HepG2 (cell line): ENCODE measurements around the gene C2. TPM values are rescaled to one million over a fixed set of nuclear protein-coding genes. Genes with fewer than 3 reads are reported as not detected.

Experiments used
- BRCA1 ChIP-seq: sonication (generic); formaldehyde crosslinking; IDR thresholded peaks from 2 replicates; pipeline ENCODE4 v1.4.0; 2020; ENCODE audit warnings: missing genetic modification reagents
- CREBL2 ChIP-seq: sonication (generic); formaldehyde crosslinking; IDR thresholded peaks from 2 replicates; pipeline ENCODE4 v1.8.1; 2023; ENCODE audit warnings: missing genetic modification reagents, mild to moderate bottlenecking, borderline replicate concordance
- FOXP4 ChIP-seq: sonication (generic); formaldehyde crosslinking; IDR thresholded peaks from 2 replicates; pipeline ENCODE4 v1.4.0; 2020; ENCODE audit warnings: missing genetic modification reagents
- NFE2L1 ChIP-seq: sonication (generic); formaldehyde crosslinking; IDR thresholded peaks from 2 replicates; pipeline ENCODE4 v1.4.0; 2020; ENCODE audit warnings: missing genetic modification reagents, mild to moderate bottlenecking, borderline replicate concordance
- PREB ChIP-seq: sonication (generic); formaldehyde crosslinking; IDR thresholded peaks from 2 replicates; pipeline ENCODE4 v1.4.0; 2020; ENCODE audit warnings: missing genetic modification reagents
- RFX5 ChIP-seq: IDR thresholded peaks from 2 replicates; pipeline ENCODE4 v1.6.1; 2011; ENCODE audit warnings: low read depth, low read length, improper control_type of control experiment
- SMAD9 ChIP-seq: sonication (generic); formaldehyde crosslinking; IDR thresholded peaks from 2 replicates; pipeline ENCODE4 v1.5.1; 2020; ENCODE audit warnings: mild to moderate bottlenecking, missing genetic modification reagents
- SMARCC2 ChIP-seq: fragments of 450-650 bp; IDR thresholded peaks from 2 replicates; pipeline ENCODE4 v1.6.1; 2017; ENCODE audit warnings: antibody characterized with exemption, mild to moderate bottlenecking
- SRSF9 ChIP-seq: fragments of 200-400 bp; formaldehyde crosslinking; IDR thresholded peaks from 2 replicates; pipeline ENCODE4 v1.6.1; 2018; ENCODE audit warnings: borderline replicate concordance, mild to moderate bottlenecking, low read depth, low read length; ENCODE audit not compliant: insufficient read depth, poor library complexity, severe bottlenecking
- TGIF2 ChIP-seq: IDR thresholded peaks from 2 replicates; pipeline ENCODE4 v1.6.1; 2016; ENCODE audit warnings: control low read depth, missing compliant biosample characterization
- TRAFD1 ChIP-seq: sonication (generic); formaldehyde crosslinking; IDR thresholded peaks from 2 replicates; pipeline ENCODE4 v1.5.1; 2020; ENCODE audit warnings: missing genetic modification reagents, mild to moderate bottlenecking, borderline replicate concordance
- U2AF2 ChIP-seq: fragments of 200-400 bp; formaldehyde crosslinking; IDR thresholded peaks from 2 replicates; pipeline ENCODE4 v1.6.1; 2017; ENCODE audit warnings: low read depth, mild to moderate bottlenecking, low read length
- ZNF180 ChIP-seq: sonication (generic); formaldehyde crosslinking; IDR thresholded peaks from 2 replicates; pipeline ENCODE4 v1.4.0; 2020; ENCODE audit warnings: low read depth, missing genetic modification reagents, borderline replicate concordance
- ZNF263 ChIP-seq: sonication (generic); formaldehyde crosslinking; IDR thresholded peaks from 2 replicates; pipeline ENCODE4 v1.4.0; 2020; ENCODE audit warnings: missing genetic modification reagents
- ZNF512 ChIP-seq: sonication (generic); formaldehyde crosslinking; IDR thresholded peaks from 2 replicates; pipeline ENCODE4 v1.4.0; 2020; ENCODE audit warnings: mild to moderate bottlenecking, missing genetic modification reagents
- ZNF556 ChIP-seq: sonication (generic); formaldehyde crosslinking; IDR thresholded peaks from 2 replicates; pipeline ENCODE4 v1.4.0; 2020; ENCODE audit warnings: mild to moderate bottlenecking, missing genetic modification reagents, borderline replicate concordance
- ZNF577 ChIP-seq: sonication (generic); formaldehyde crosslinking; IDR thresholded peaks from 2 replicates; pipeline ENCODE4 v1.4.0; 2020; ENCODE audit warnings: mild to moderate bottlenecking, low read depth, missing genetic modification reagents, borderline replicate concordance
- ZNF839 ChIP-seq: sonication (generic); formaldehyde crosslinking; IDR thresholded peaks from 2 replicates; pipeline ENCODE4 v1.4.0; 2020; ENCODE audit warnings: missing genetic modification reagents, mild to moderate bottlenecking, borderline replicate concordance
- ZUFSP ChIP-seq: sonication (generic); formaldehyde crosslinking; IDR thresholded peaks from 2 replicates; pipeline ENCODE4 v1.9.0; 2021; ENCODE audit warnings: missing genetic modification reagents, mild to moderate bottlenecking, borderline replicate concordance
- polyA plus RNA-seq, 8 experiments: library from polyadenylated mRNA; depleted of rRNA in 3 of 8; stranded (reverse) in 7 of 8; unstranded in 1 of 8; fragments of >200 nt; fragmentation: Illumina TruSeq in 4 of 8; extraction: Trizol in 4 of 8; gene quantifications; 2 replicates each; pipeline versions ENCODE4 v1.2.1 to v1.2.3, GENCODE V29; 2011 to 2016; ENCODE audit warnings: low read depth in 4 of 8, missing spikeins in 1 of 8, mixed read lengths in 1 of 8; ENCODE audit not compliant: insufficient read depth in 1 of 8
- total RNA-seq, 5 experiments: library from RNA; depleted of rRNA; stranded (reverse); fragments of >200 nt; fragmentation: Illumina TruSeq; extraction: Trizol; gene quantifications; 2 replicates each; pipeline ENCODE4 v1.2.3, GENCODE V29; 2016; ENCODE audit warnings: low read depth in 1 of 5

Gene C2
- total and polyA plus RNA-seq, 2 of the 13 experiments (the other 11 are each of a cell fraction or from before 2014, with no cell fraction given): 165 to 307 TPM

GRCh38 chr6:31945507-31946369 is 18.2 kb downstream of the C2 start, which contains the start of gene CFB (continued):
- TF ChIP-seq ZNF263 (CRISPR knock-in tag) (peak; percentile 69; the same call in 1 of the 2 replicates), ZNF512 (no peak), U2AF2 (0 out of 2 replicates have a peak, but pooled peaks have one; percentile 26), NFE2L1 (no peak), ZNF839 (CRISPR knock-in tag) (no peak), SMAD9 (CRISPR knock-in tag) (peak; percentile 79; the same call in 1 of the 2 replicates), ZNF556 (peak; percentile 88; the same call in 1 of the 2 replicates), TGIF2 (CRISPR knock-in tag) (peak; percentile 67), BRCA1 (CRISPR knock-in tag) (0 out of 2 replicates have a peak, but pooled peaks have one; percentile 33), FOXP4 (CRISPR knock-in tag) (peak; percentile 92), ZNF577 (CRISPR knock-in tag) (no peak), ZNF180 (CRISPR knock-in tag) (no peak), PREB (no peak), RFX5 (no peak), SMARCC2 (no peak), CREBL2 (CRISPR knock-in tag) (peak; percentile 30; the same call in 1 of the 2 replicates), ZUFSP (CRISPR knock-in tag) (no peak), SRSF9 (no peak), TRAFD1 (CRISPR knock-in tag) (0 out of 2 replicates have a peak, but pooled peaks have one; percentile 79)
